GM23338 (cell line): Measurements from ENCODE around the gene SH3TC1. TPM values are rescaled to one million over a fixed set of nuclear protein-coding genes. Genes with fewer than 3 reads are reported as not detected.

Experiments
- ATAC-seq: fragments of 200-7000 bp; cut with Tn5 transposase; 3 replicates; pipeline ENCODE4 v1.9.1; 2020
- DNase-seq: peaks from one replicate; pipeline ENCODE4 v3.0.0-alpha.2; 2015; ENCODE audit warnings: low spot score
- H2AFZ ChIP-seq: fragments of 200-600 bp; sonication (generic); 2 replicates; pipeline ENCODE4 v1.8.0; 2016; ENCODE audit warnings: antibody characterized with exemption, mild to moderate bottlenecking, moderate library complexity
- H3F3A ChIP-seq: fragments of 200-600 bp; sonication (generic); replicated peaks from 2 replicates; pipeline ENCODE4 v1.8.0; 2017; ENCODE audit warnings: antibody characterized with exemption, mixed run types, low read depth
- H3K27ac ChIP-seq: fragments of 200-600 bp; sonication (generic); 2 replicates; pipeline ENCODE4 v1.6.1; 2016; ENCODE audit warnings: low read depth
- H3K27me3 ChIP-seq: fragments of 200-600 bp; sonication (generic); 2 replicates; pipeline ENCODE4 v1.8.0; 2016; ENCODE audit warnings: mild to moderate bottlenecking, mixed run types, moderate library complexity; ENCODE audit not compliant: insufficient read depth
- H3K36me3 ChIP-seq: fragments of 200-600 bp; sonication (generic); 2 replicates; pipeline ENCODE4 v1.8.0; 2016; ENCODE audit warnings: mild to moderate bottlenecking; ENCODE audit not compliant: insufficient read depth
- H3K4me1 ChIP-seq: fragments of 200-600 bp; sonication (generic); 2 replicates; pipeline ENCODE4 v1.8.0; 2016; ENCODE audit warnings: mild to moderate bottlenecking, moderate library complexity; ENCODE audit not compliant: insufficient read depth
- H3K4me2 ChIP-seq: fragments of 200-600 bp; sonication (generic); 2 replicates; pipeline ENCODE4 v1.7.1; 2017; ENCODE audit warnings: mixed run types
- H3K4me3 ChIP-seq: fragments of 200-600 bp; sonication (generic); 2 replicates; pipeline ENCODE4 v1.6.1; 2016; ENCODE audit warnings: mixed run types
- H3K79me2 ChIP-seq: fragments of 200-600 bp; sonication (generic); replicated peaks from 2 replicates; pipeline ENCODE4 v1.8.0; 2017; ENCODE audit warnings: mild to moderate bottlenecking; ENCODE audit not compliant: insufficient read depth
- H3K9me2 ChIP-seq: fragments of 200-600 bp; sonication (generic); 2 replicates; pipeline ENCODE4 v1.8.0; 2017; ENCODE audit not compliant: insufficient read depth
- H4K20me1 ChIP-seq: fragments of 200-600 bp; sonication (generic); replicated peaks from 2 replicates; pipeline ENCODE4 v1.8.0; 2017; ENCODE audit warnings: mild to moderate bottlenecking; ENCODE audit not compliant: insufficient read depth
- H3K27ac Mint-ChIP-seq: 2 replicates; pipeline ENCODE4 v1.8.0; 2020; ENCODE audit warnings: inconsistent platforms, mild to moderate bottlenecking, moderate library complexity, mixed read lengths
- H3K27me3 Mint-ChIP-seq: 3 replicates; pipeline ENCODE4 v1.8.0; 2022; ENCODE audit warnings: low read depth, mild to moderate bottlenecking, moderate library complexity, mixed read lengths, inconsistent platforms; ENCODE audit not compliant: insufficient read depth, poor library complexity
- H3K36me3 Mint-ChIP-seq: 3 replicates; pipeline ENCODE4 v1.8.0; 2021; ENCODE audit warnings: low read depth, mild to moderate bottlenecking, inconsistent platforms, moderate library complexity, mixed read lengths
- H3K4me1 Mint-ChIP-seq: 3 replicates; pipeline ENCODE4 v1.8.0; 2020; ENCODE audit warnings: mild to moderate bottlenecking, inconsistent platforms, mixed read lengths
- H3K4me3 Mint-ChIP-seq: 3 replicates; pipeline ENCODE4 v1.8.0; 2021; ENCODE audit warnings: moderate library complexity, mild to moderate bottlenecking, inconsistent platforms, mixed read lengths
- H3K9me3 Mint-ChIP-seq: 3 replicates; pipeline ENCODE4 v1.8.0; 2020; ENCODE audit warnings: moderate library complexity, mild to moderate bottlenecking, inconsistent platforms, mixed read lengths
- CREB1 ChIP-seq: fragments of 250-450 bp; sonication (Bioruptor Pico); IDR thresholded peaks from 2 replicates; pipeline ENCODE4 v1.5.0; 2020; ENCODE audit warnings: low read depth, mild to moderate bottlenecking, moderate library complexity
- CTCF ChIP-seq, 2 experiments: fragments of 200-600 bp in 1 of 2; sonication (generic) in 1 of 2; conservative IDR thresholded peaks; 2 replicates each; pipeline versions ENCODE4 v1.5.1 to v1.6.1; 2016 to 2017; ENCODE audit warnings: antibody characterized with exemption in 2 of 2, low read depth in 2 of 2, mild to moderate bottlenecking in 2 of 2, moderate library complexity in 1 of 2
- EZH2 ChIP-seq: fragments of 200-600 bp; sonication (generic); IDR thresholded peaks from one replicate; pipeline ENCODE4 v1.8.0; 2017; ENCODE audit warnings: antibody characterized with exemption, mild to moderate bottlenecking, low read depth; ENCODE audit not compliant: unreplicated experiment
- EZH2phosphoT487 ChIP-seq: fragments of 200-600 bp; sonication (generic); IDR thresholded peaks from one replicate; pipeline ENCODE4 v1.8.1; 2018; ENCODE audit warnings: antibody characterized with exemption; ENCODE audit not compliant: unreplicated experiment
- JUNB ChIP-seq: IDR thresholded peaks from one replicate; pipeline ENCODE4 v1.6.1; 2016; ENCODE audit warnings: antibody characterized with exemption; ENCODE audit not compliant: unreplicated experiment
- NANOG ChIP-seq: IDR thresholded peaks from 2 replicates; pipeline ENCODE4 v1.6.1; 2016; ENCODE audit warnings: antibody characterized with exemption, borderline replicate concordance
- POLR2AphosphoS5 ChIP-seq: IDR thresholded peaks from 2 replicates; pipeline ENCODE4 v1.6.1; 2016; ENCODE audit warnings: antibody characterized with exemption, low read depth
- REST ChIP-seq: IDR thresholded peaks from one replicate; pipeline ENCODE4 v1.6.1; 2018; ENCODE audit warnings: antibody characterized with exemption; ENCODE audit not compliant: unreplicated experiment
- ZNF114 ChIP-seq: fragments of 250-450 bp; sonication (Bioruptor Pico); IDR thresholded peaks from 2 replicates; pipeline ENCODE4 v1.5.0; 2020; ENCODE audit warnings: mild to moderate bottlenecking, moderate library complexity
- polyA plus RNA-seq: library from polyadenylated mRNA; unstranded; fragments of >200 nt; fragmentation: Nextera tagmentation; extraction: Ambion mirVana; gene quantifications from 2 replicates; pipeline ENCODE4 v1.2.1, GENCODE V29; 2016
- total RNA-seq: library from RNA; depleted of rRNA; stranded (reverse); fragments of >200 nt; shearing (Covaris generic); gene quantifications from 2 replicates; pipeline ENCODE4 v1.2.3, GENCODE V29; 2014
- TF ChIP-seq, protein P1 (sequence below): fragments of 250-450 bp; sonication (Bioruptor Pico); IDR thresholded peaks from 2 replicates; pipeline ENCODE4 v1.5.0; 2020; ENCODE audit warnings: mild to moderate bottlenecking, moderate library complexity

The SH3TC1 gene
- total and polyA plus RNA-seq, 2 experiments from 2014 or later = 0.07 TPM; not detected in 1

DNA sequence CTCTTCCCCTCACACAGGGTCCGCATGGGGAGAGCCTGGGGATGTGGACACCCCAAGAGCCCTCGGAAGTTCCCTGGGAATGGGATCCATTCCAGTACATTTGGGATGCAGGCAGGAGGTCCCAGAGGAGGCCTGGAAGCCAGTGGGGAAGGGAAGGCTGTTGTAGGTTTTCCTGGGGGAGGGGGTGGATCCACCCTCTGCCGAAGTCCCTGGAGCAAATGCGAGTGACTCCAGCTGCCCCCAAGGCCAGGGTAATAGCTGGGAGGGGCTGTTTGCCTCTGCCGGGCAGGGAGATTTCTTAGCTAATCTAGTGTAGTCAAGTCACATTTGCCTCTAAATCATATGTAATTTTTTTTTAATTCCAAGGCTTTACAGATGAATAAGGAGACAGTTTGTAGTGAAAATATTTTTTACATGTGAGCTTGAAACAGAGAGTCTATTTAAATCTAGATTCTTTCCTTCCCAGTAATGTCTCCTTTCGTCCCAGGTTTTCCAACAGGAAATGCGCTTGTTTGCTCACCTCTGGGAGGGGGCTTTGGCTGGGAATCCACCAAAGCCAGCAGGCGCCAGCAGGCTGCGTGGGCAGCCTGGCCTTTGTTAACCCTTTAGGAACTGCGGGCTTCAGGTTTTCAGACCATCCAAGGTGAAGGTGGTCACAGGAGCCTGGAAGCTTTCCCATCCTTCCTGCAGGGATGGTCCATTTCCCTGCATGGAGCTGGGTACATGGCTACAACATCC is 26.8 kb downstream of the SH3TC1 start (continued):
- TF ChIP-seq, protein P1, sequence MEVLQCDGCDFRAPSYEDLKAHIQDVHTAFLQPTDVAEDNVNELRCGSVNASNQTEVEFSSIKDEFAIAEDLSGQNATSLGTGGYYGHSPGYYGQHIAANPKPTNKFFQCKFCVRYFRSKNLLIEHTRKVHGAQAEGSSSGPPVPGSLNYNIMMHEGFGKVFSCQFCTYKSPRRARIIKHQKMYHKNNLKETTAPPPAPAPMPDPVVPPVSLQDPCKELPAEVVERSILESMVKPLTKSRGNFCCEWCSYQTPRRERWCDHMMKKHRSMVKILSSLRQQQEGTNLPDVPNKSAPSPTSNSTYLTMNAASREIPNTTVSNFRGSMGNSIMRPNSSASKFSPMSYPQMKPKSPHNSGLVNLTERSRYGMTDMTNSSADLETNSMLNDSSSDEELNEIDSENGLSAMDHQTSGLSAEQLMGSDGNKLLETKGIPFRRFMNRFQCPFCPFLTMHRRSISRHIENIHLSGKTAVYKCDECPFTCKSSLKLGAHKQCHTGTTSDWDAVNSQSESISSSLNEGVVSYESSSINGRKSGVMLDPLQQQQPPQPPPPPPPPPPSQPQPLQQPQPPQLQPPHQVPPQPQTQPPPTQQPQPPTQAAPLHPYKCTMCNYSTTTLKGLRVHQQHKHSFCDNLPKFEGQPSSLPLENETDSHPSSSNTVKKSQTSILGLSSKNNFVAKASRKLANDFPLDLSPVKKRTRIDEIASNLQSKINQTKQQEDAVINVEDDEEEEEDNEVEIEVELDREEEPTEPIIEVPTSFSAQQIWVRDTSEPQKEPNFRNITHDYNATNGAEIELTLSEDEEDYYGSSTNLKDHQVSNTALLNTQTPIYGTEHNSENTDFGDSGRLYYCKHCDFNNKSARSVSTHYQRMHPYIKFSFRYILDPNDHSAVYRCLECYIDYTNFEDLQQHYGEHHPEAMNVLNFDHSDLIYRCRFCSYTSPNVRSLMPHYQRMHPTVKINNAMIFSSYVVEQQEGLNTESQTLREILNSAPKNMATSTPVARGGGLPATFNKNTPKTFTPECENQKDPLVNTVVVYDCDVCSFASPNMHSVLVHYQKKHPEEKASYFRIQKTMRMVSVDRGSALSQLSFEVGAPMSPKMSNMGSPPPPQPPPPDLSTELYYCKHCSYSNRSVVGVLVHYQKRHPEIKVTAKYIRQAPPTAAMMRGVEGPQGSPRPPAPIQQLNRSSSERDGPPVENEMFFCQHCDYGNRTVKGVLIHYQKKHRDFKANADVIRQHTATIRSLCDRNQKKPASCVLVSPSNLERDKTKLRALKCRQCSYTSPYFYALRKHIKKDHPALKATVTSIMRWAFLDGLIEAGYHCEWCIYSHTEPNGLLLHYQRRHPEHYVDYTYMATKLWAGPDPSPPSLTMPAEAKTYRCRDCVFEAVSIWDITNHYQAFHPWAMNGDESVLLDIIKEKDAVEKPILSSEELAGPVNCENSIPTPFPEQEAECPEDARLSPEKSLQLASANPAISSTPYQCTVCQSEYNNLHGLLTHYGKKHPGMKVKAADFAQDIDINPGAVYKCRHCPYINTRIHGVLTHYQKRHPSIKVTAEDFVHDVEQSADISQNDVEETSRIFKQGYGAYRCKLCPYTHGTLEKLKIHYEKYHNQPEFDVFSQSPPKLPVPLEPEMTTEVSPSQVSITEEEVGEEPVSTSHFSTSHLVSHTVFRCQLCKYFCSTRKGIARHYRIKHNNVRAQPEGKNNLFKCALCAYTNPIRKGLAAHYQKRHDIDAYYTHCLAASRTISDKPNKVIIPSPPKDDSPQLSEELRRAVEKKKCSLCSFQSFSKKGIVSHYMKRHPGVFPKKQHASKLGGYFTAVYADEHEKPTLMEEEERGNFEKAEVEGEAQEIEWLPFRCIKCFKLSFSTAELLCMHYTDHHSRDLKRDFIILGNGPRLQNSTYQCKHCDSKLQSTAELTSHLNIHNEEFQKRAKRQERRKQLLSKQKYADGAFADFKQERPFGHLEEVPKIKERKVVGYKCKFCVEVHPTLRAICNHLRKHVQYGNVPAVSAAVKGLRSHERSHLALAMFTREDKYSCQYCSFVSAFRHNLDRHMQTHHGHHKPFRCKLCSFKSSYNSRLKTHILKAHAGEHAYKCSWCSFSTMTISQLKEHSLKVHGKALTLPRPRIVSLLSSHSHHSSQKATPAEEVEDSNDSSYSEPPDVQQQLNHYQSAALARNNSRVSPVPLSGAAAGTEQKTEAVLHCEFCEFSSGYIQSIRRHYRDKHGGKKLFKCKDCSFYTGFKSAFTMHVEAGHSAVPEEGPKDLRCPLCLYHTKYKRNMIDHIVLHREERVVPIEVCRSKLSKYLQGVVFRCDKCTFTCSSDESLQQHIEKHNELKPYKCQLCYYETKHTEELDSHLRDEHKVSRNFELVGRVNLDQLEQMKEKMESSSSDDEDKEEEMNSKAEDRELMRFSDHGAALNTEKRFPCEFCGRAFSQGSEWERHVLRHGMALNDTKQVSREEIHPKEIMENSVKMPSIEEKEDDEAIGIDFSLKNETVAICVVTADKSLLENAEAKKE = no peak
- no peak for TF ChIP-seq EZH2phosphoT487
- TF ChIP-seq CREB1 (CRISPR knock-in tag) = no peak

GRCh38 chr4:8227201-8227770 is 28.2 kb downstream of the SH3TC1 start:
- Mint-ChIP-seq H3K27ac (no peak overlapping the region), H3K4me1 (peaks cover 23% of the 10 kb centered on the region), H3K4me3 (no peak overlapping the region), H3K36me3 (no peaks in the 10 kb centered on the region), H3K27me3 (peaks cover 14% of the 10 kb centered on the region), H3K9me3 (no peaks in the 10 kb centered on the region)
- Histone ChIP-seq H3K9me2 (no peaks in the 10 kb centered on the region), H3K27me3 (no peaks in the 10 kb centered on the region), H3K79me2 (no peaks in the 10 kb centered on the region), H3F3A (no peaks in the 10 kb centered on the region), H3K4me2 (no peak overlapping the region), H3K4me1 (peaks cover 11% of the 10 kb centered on the region), H3K27ac (no peak overlapping the region), H4K20me1 (no peaks in the 10 kb centered on the region), H2AFZ (no peak overlapping the region), H3K4me3 (no peak overlapping the region), H3K36me3 (no peaks in the 10 kb centered on the region)
- DNase-seq = no peak
- TF ChIP-seq POLR2AphosphoS5 = no peak
- no peak for TF ChIP-seq CTCF (conservative IDR thresholded peaks at IDR 0.05; ENCODE audit: low read depth in 2 of 2)
- no peak for TF ChIP-seq REST
- no peak for TF ChIP-seq ZNF114 (CRISPR knock-in tag)
- TF ChIP-seq CREB1 (CRISPR knock-in tag) = no peak
- TF ChIP-seq EZH2 = no peak
- TF ChIP-seq JUNB = no peak
- TF ChIP-seq NANOG = no peak
- no peak for ATAC-seq
